Ovary (tissue), 9 donors: Measurements from ENCODE around the gene CTSH. TPM values are rescaled to one million over a fixed set of nuclear protein-coding genes. Genes with fewer than 3 reads are reported as not detected.

Experiments used
- DNase-seq, 5 donors: peaks; one replicate each; pipeline ENCODE4 v3.0.0-alpha.2; 2019 to 2020
- H3K27ac ChIP-seq, 2 donors: fragments of 200-600 bp; one replicate each; pipeline versions ENCODE4 v1.5.1 to v1.8.0; 2019 to 2022
- H3K27me3 ChIP-seq: fragments of 200-600 bp; one replicate; pipeline ENCODE4 v1.8.0; 2022
- H3K36me3 ChIP-seq: fragments of 200-600 bp; sonication (generic); one replicate; pipeline ENCODE4 v1.5.1; 2019
- H3K4me1 ChIP-seq: one replicate; pipeline ENCODE4 v1.8.1; 2013; ENCODE audit warnings: mild to moderate bottlenecking, moderate library complexity; ENCODE audit not compliant: insufficient read depth
- H3K4me3 ChIP-seq: fragments of 200-600 bp; sonication (generic); one replicate; pipeline ENCODE4 v1.5.1; 2017
- H3K9me3 ChIP-seq, 2 donors: fragments of 200-600 bp in 1 of 2; sonication (generic) in 1 of 2; one replicate each; pipeline versions ENCODE4 v1.5.1 to v1.8.1; 2013 to 2019; ENCODE audit warnings: mild to moderate bottlenecking in 1 of 2, moderate library complexity in 1 of 2
- EP300 ChIP-seq: sonication (generic); formaldehyde crosslinking; IDR thresholded peaks from one replicate; pipeline ENCODE4 v1.6.1; 2017; ENCODE audit warnings: antibody characterized with exemption
- POLR2A ChIP-seq: fragments of 450-650 bp; IDR thresholded peaks from one replicate; pipeline ENCODE4 v1.6.1; 2017; ENCODE audit warnings: antibody characterized with exemption, mild to moderate bottlenecking, moderate library complexity
- WGBS, 3 donors: extraction: QIAGEN DNeasy Blood & Tissue Kit in 1 of 3; methylation state at CpG; one replicate each; pipeline versions ENCODE4 v1.1.5 to v1.1.7; 2013 to 2017; 5-methylcytosine and 5-hydroxymethylcytosine counted together
- intact Hi-C, 4 donors: fragments of 100-400 bp; cut with DNase I; formaldehyde crosslinking; loops; one replicate each; pipeline versions ENCODE4 v1.11.0 to v1.15.1; 2022 to 2023
- polyA plus RNA-seq, 2 donors: library from polyadenylated mRNA; stranded (reverse); fragments of 200-250 nt in 1 of 2; fragments of 350-450 nt in 1 of 2; fragmentation: Illumina TruSeq in 1 of 2; extraction: RNeasy Lipid Tissue Mini Kit (QIAGEN cat#74804) in 1 of 2; gene quantifications; one replicate each; pipeline ENCODE4 v1.2.3, GENCODE V29; 2013 to 2014
- total RNA-seq, 7 donors: library from RNA; depleted of rRNA in 2 of 7; stranded (reverse); fragments of >200 nt in 2 of 7; fragmentation: NEBNext Ultra II Directional in 3 of 7; extraction: Animal tissue kit (Norgen Biotek cat#: 25700) in 3 of 7; gene quantifications; one replicate each; pipeline versions ENCODE4 v1.1.0 to v1.2.4, GENCODE V29; 2016 to 2023
- TF ChIP-seq, protein P1 (sequence below), 3 donors: fragments of 450-650 bp in 2 of 3; fragments of 200-600 bp in 1 of 3; IDR thresholded peaks; one replicate each; pipeline versions ENCODE4 v1.5.1 to v1.8.0; 2016 to 2022; ENCODE audit warnings: antibody characterized with exemption in 3 of 3, mild to moderate bottlenecking in 1 of 3
- donor health status: DM: no; HTN: no; CAD: no; lungs with moderate emphysema.
- donor health status: DM: no; HTN: no; CAD: no.
- donor health status: Bipolar disorder and iron deficiency.
- donor health status: DM: yes; HTN: yes; CAD: no.
- donor health status: DM: no; HTN: no; CAD: no.
- donor health status: DM: yes; HTN: yes; CAD: no.

Gene CTSH
- total and polyA plus RNA-seq, 9 donors: 84.3 to 197 (median 140) TPM

DNA sequence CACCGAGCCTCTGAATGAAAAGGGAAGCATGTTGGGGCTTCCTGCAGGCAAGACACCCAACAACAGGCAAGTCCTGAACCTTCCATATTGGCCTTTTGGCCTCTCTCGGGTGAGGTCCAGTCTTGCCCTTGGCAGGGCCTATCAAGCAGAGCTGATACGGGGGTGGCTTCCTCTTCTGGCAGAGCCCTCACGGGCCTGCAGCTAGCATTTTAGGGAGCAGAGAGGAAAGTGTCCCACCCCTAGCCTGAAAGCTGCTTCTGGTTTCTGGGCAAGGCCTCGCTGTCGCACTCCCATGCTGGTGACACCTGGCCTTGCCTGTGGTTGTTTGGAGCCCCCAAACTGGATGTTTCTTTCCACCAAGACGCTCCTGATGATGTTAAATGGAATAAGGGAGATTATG, 31.8 kb upstream of the CTSH start:
- no peaks in the 10 kb centered on the region for H3K27me3 ChIP-seq
- 89 to 94% (median 90%) methylated on average over 7 of the region's 7 CpGs for WGBS, 3 donors
- TF ChIP-seq, protein P1, sequence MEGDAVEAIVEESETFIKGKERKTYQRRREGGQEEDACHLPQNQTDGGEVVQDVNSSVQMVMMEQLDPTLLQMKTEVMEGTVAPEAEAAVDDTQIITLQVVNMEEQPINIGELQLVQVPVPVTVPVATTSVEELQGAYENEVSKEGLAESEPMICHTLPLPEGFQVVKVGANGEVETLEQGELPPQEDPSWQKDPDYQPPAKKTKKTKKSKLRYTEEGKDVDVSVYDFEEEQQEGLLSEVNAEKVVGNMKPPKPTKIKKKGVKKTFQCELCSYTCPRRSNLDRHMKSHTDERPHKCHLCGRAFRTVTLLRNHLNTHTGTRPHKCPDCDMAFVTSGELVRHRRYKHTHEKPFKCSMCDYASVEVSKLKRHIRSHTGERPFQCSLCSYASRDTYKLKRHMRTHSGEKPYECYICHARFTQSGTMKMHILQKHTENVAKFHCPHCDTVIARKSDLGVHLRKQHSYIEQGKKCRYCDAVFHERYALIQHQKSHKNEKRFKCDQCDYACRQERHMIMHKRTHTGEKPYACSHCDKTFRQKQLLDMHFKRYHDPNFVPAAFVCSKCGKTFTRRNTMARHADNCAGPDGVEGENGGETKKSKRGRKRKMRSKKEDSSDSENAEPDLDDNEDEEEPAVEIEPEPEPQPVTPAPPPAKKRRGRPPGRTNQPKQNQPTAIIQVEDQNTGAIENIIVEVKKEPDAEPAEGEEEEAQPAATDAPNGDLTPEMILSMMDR (IDR thresholded peaks at IDR 0.05): no peak
- no peak for TF ChIP-seq POLR2A
- TF ChIP-seq EP300: no peak
- no peak for DNase-seq
- intact Hi-C loops: no loop called here
- H3K4me3 ChIP-seq: no peak overlapping the region
- H3K27ac ChIP-seq: no peak overlapping the region
- H3K9me3 ChIP-seq: no peaks in the 10 kb centered on the region
- no peaks in the 10 kb centered on the region for H3K36me3 ChIP-seq
- H3K4me1 ChIP-seq: peaks cover 6% of the 10 kb centered on the region

DNA sequence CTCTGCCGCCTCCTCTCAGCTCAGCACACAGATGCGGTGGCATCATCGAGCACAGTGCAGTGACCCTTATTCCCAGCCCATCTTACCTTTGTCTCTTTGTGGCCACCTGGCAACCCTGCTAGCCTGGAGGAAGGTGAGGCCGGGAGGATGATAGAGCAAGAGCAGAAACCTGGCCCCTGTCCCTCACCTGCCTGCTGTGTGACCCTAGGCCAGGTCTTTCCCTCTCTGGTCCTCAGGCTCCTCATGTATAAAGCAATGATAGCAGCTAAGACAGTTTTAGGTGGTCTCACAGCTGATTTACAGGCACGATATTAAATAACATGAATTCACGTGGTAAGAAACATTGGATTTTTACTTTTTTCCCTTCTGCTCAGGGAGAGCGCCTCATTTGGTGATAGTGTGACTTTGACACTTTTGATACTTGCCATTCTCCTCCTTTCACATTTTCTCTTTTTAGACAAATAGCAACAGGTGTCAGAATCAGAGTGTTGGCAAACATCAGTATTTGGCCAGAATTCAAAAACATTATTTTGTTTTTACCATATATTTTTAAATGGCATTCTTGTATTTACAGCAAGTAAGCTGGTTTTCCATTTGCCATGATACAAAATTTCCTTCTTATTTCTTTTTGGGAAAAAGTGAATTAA, 29.5 kb upstream of the CTSH start:
- TF ChIP-seq EP300 (no peak), POLR2A (no peak)
- TF ChIP-seq, protein P1 (IDR thresholded peaks at IDR 0.05): no peak
- H3K4me3 ChIP-seq: no peak overlapping the region
- no peaks in the 10 kb centered on the region for H3K36me3 ChIP-seq
- peaks cover 10% of the 10 kb centered on the region for H3K4me1 ChIP-seq
- H3K9me3 ChIP-seq: no peaks in the 10 kb centered on the region
- WGBS, 3 donors: 89 to 90% (median 89%) methylated on average over 7 of the region's 7 CpGs
- DNase-seq: no peak
- no peaks in the 10 kb centered on the region for H3K27me3 ChIP-seq
- intact Hi-C loops: no loop called here
- no peak overlapping the region for H3K27ac ChIP-seq

DNA sequence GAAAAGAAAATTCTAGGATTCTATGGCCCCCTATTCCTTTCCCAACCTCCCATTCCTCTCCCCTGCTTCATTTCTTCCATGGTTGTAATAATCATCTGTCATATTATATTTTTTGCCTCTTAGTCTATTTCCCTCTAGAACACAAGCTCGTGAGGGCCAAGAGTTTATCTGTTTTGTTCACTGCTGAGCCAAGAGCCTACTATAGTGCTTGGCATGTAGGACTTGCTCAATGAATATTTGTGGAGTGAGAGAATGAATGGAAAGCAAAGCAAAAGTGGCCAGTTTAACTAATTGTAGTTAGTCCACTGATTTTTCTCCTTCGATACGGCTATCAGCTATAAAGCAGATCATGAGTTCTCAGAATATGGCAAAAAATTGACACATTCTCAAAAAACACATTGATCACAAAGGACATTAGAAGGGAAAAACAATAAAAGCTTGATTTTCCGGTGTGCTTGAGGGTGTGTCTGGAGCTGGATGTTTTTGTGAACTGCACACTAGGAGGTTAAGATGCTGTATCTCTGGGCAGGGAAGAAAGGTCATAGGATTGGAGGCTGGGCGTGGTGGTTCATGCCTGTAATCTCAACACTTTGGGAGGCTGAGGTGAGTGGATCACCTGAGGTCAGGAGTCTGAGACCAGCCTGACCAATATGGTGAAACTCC, 25.0 kb upstream of the CTSH start:
- H3K27ac ChIP-seq: no peak overlapping the region
- WGBS, 3 donors: 55 to 60% (median 55%) methylated on average over 5 of the region's 5 CpGs
- intact Hi-C loops: no loop called here
- DNase-seq: no peak
- no peak overlapping the region for H3K4me3 ChIP-seq
- no peaks in the 10 kb centered on the region for H3K36me3 ChIP-seq
- H3K9me3 ChIP-seq: no peaks in the 10 kb centered on the region
- H3K27me3 ChIP-seq: no peaks in the 10 kb centered on the region
- peaks cover 6% of the 10 kb centered on the region for H3K4me1 ChIP-seq
- TF ChIP-seq, protein P1 (IDR thresholded peaks at IDR 0.05): no peak
- TF ChIP-seq EP300 (no peak), POLR2A (no peak)

DNA sequence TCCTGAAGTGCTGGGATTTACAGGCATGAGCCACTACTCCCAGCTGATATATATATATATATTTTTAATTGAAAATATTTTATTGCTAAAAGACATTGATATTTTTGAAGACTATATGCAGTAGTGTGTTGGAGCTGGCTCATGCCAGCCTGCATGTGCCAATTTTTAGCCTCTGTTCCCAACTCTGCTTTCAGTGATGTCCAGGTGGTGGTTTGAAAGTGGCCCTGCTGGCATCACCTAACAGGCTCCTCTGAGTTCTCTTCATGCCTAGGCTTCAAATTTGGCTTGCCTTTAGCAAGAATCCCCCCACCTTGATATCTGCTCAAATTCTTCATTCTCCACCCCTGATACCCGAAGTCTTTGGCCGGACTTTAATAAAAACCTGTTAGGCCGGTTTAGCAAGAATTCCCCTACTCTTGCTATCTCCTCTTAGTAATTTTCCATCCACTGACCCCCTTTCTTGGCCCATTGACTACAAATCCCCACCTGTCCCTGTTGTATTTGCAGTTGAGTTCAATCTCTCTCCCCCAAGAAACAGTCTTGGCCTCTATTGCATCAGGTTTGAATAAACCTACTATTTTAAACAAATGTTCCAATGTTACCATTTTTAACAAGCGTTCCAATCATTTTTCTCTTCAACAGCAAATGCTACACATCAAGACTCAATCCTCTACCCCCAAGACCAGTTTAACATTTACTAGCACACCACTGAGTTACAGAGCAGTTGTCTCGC, 23.9 kb upstream of the CTSH start:
- H3K4me3 ChIP-seq: no peak overlapping the region
- no peaks in the 10 kb centered on the region for H3K27me3 ChIP-seq
- no peaks in the 10 kb centered on the region for H3K36me3 ChIP-seq
- TF ChIP-seq POLR2A (no peak), EP300 (no peak)
- TF ChIP-seq, protein P1 (IDR thresholded peaks at IDR 0.05): no peak
- DNase-seq: no peak
- no peaks in the 10 kb centered on the region for H3K9me3 ChIP-seq
- 91 to 94% (median 94%) methylated on average over 5 of the region's 5 CpGs for WGBS, 3 donors
- peaks cover 6% of the 10 kb centered on the region for H3K4me1 ChIP-seq
- H3K27ac ChIP-seq: no peak overlapping the region
- intact Hi-C loops: no loop called here
